Stimulated activated CD8-positive, alpha-beta memory T cell treated with anti-CD3 and anti-CD28 coated beads, Interleukin-7, amount 100 ng/mL, for 1 hour (primary cell): ENCODE measurements around the gene FGF21.
"Not testable (repeated sequence)": the region's sequence is repeated elsewhere in the genome, so short reads cannot be mapped to it uniquely, and the experiment has no call there.

ENCODE experiments used
- DNase-seq, 2 donors: peaks; one replicate each; pipeline ENCODE4 v3.0.0-alpha.2; 2020; ENCODE audit warnings: low read depth in 2 of 2

FGF21 gene

GRCh38 chr19:48751845-48752495, 3.4 kb upstream of the FGF21 start:
- DNase-seq: no peak

GRCh38 chr19:48752496-48753365, 2.6 kb upstream of the FGF21 start, which contains the start of gene FUT1:
FUT1 (minus strand) TSS chr19:48752641; CDS start chr19:48751281, 1,360 bp downstream.
- no peak for DNase-seq

- no peak for DNase-seq
Observed at GRCh38 chr19:48755787-48756186, 463 bp downstream of the FGF21 start.

GRCh38 chr19:48756212-48756611, 888 bp downstream of the FGF21 start:
- no peak for DNase-seq

- no peak for DNase-seq
Observed at GRCh38 chr19:48756686-48757085, 1.4 kb downstream of the FGF21 start.

- no peak for DNase-seq
Observed at GRCh38 chr19:48757089-48757675, 1.9 kb downstream of the FGF21 start.

- no peak for DNase-seq
Observed at GRCh38 chr19:48757741-48758144, 2.4 kb downstream of the FGF21 start.

GRCh38 chr19:48760504-48761205, 5.3 kb downstream of the FGF21 start:
- no peak for DNase-seq

GRCh38 chr19:48765816-48766215, 10.5 kb downstream of the FGF21 start:
- DNase-seq: not testable (repeated sequence)

GRCh38 chr19:48768171-48768753, 12.9 kb downstream of the FGF21 start:
- not testable (repeated sequence) for DNase-seq

- no peak for DNase-seq
Observed at GRCh38 chr19:48768994-48769713, 13.8 kb downstream of the FGF21 start.

GRCh38 chr19:48770266-48770665, 14.9 kb downstream of the FGF21 start:
- no peak for DNase-seq

- DNase-seq: no peak
Observed at GRCh38 chr19:48770734-48771472, 15.6 kb downstream of the FGF21 start.

GRCh38 chr19:48772503-48772953, 17.2 kb downstream of the FGF21 start:
- DNase-seq: no peak

- DNase-seq: no peak
Observed at GRCh38 chr19:48777139-48777538, 21.8 kb downstream of the FGF21 start.

GRCh38 chr19:48777720-48778119, 22.4 kb downstream of the FGF21 start:
- DNase-seq: no peak

- no peak for DNase-seq
Observed at GRCh38 chr19:48779636-48780035, 24.3 kb downstream of the FGF21 start.

GRCh38 chr19:48780631-48781391, 25.5 kb downstream of the FGF21 start:
- DNase-seq: no peak

- no peak for DNase-seq
Observed at GRCh38 chr19:48784527-48784926, 29.2 kb downstream of the FGF21 start.
